SK-N-SH treated with all-trans-retinoic acid at 6 μM for 48 hours (cell line): ENCODE measurements around the gene ZNF792.
"Not testable (repeated sequence)": the region's sequence is repeated elsewhere in the genome, so short reads cannot be mapped to it uniquely, and the experiment has no call there.

Experiments
- ARNTL ChIP-seq: fragments of 450-650 bp; formaldehyde crosslinking; IDR thresholded peaks from 2 replicates; pipeline ENCODE4 v1.5.0; 2020; ENCODE audit warnings: low read depth, mild to moderate bottlenecking, moderate library complexity, borderline replicate concordance
- ESRRG ChIP-seq: fragments of 250-450 bp; sonication (Bioruptor Pico); IDR thresholded peaks from 2 replicates; pipeline ENCODE4 v1.6.1; 2021; ENCODE audit warnings: mild to moderate bottlenecking
- TCF4 ChIP-seq: fragments of 250-450 bp; sonication (Bioruptor Pico); IDR thresholded peaks from 2 replicates; pipeline ENCODE4 v1.8.0; 2021; ENCODE audit warnings: mild to moderate bottlenecking, moderate library complexity, borderline replicate concordance
- TOX ChIP-seq: fragments of 250-450 bp; sonication (Bioruptor Pico); IDR thresholded peaks from 2 replicates; pipeline ENCODE4 v1.8.0; 2021; ENCODE audit warnings: mild to moderate bottlenecking, moderate library complexity, borderline replicate concordance
- ZNF565 ChIP-seq: fragments of 450-650 bp; formaldehyde crosslinking; conservative IDR thresholded peaks from 2 replicates; pipeline ENCODE4 v1.5.0; 2020; ENCODE audit warnings: low read depth, mild to moderate bottlenecking, moderate library complexity

- not testable (repeated sequence) for TF ChIP-seq ARNTL, TCF4, TOX, ESRRG, ZNF565 (CRISPR knock-in tag)
Observed at GRCh38 chr19:35007427-35007826, 43.4 kb upstream of the ZNF792 start.
